Osteoblast (primary cell): ENCODE measurements around the gene AQP1. TPM values are rescaled to one million over a fixed set of nuclear protein-coding genes. Genes with fewer than 3 reads are reported as not detected.

ENCODE experiments used
- DNase-seq: peaks from one replicate; pipeline ENCODE4 v3.0.0; 2011; ENCODE audit warnings: low spot score, mixed read lengths; ENCODE audit not compliant: insufficient read length; ENCODE audit errors: missing footprints
- H2AFZ ChIP-seq: 2 replicates; pipeline ENCODE4 v1.6.0; 2011; ENCODE audit warnings: mild to moderate bottlenecking, low read length
- H3K27ac ChIP-seq: 2 replicates; pipeline ENCODE4 v1.5.1; 2011; ENCODE audit warnings: mild to moderate bottlenecking, low read depth, low read length, moderate library complexity
- H3K27me3 ChIP-seq: 2 replicates; pipeline ENCODE4 v1.6.0; 2012; ENCODE audit warnings: mild to moderate bottlenecking, control low read depth, inconsistent platforms, low read length, moderate library complexity; ENCODE audit not compliant: insufficient read depth
- H3K36me3 ChIP-seq: 2 replicates; pipeline ENCODE4 v1.5.1; 2011; ENCODE audit warnings: mild to moderate bottlenecking, low read length, control low read depth, moderate library complexity; ENCODE audit not compliant: insufficient read depth
- H3K4me1 ChIP-seq: 2 replicates; pipeline ENCODE4 v1.5.1; 2011; ENCODE audit warnings: mild to moderate bottlenecking, low read length, control low read depth, moderate library complexity; ENCODE audit not compliant: insufficient read depth
- H3K4me2 ChIP-seq: 2 replicates; pipeline ENCODE4 v1.6.0; 2011; ENCODE audit warnings: mild to moderate bottlenecking, low read length; ENCODE audit not compliant: insufficient read depth
- H3K4me3 ChIP-seq: fragments of 200-600 bp; sonication (generic); 3 replicates; pipeline ENCODE4 v1.5.1; 2012; ENCODE audit warnings: mild to moderate bottlenecking, low read length, inconsistent platforms; ENCODE audit not compliant: insufficient read depth
- H3K79me2 ChIP-seq: 2 replicates; pipeline ENCODE4 v1.6.0; 2012; ENCODE audit warnings: mild to moderate bottlenecking, low read length, control low read depth, inconsistent platforms; ENCODE audit not compliant: insufficient read depth
- H3K9me3 ChIP-seq: 2 replicates; pipeline ENCODE4 v1.5.1; 2011; ENCODE audit warnings: low read depth, low read length, control low read depth
- H4K20me1 ChIP-seq: 2 replicates; pipeline ENCODE4 v1.6.0; 2012; ENCODE audit warnings: mild to moderate bottlenecking, low read length, control low read depth; ENCODE audit not compliant: insufficient read depth
- total RNA-seq: library from RNA; depleted of rRNA; stranded (reverse); fragments of >200 nt; gene quantifications from 2 replicates; pipeline ENCODE4 v1.2.3, GENCODE V29; 2012
- TF ChIP-seq, protein P1 (sequence below): IDR thresholded peaks from 2 replicates; pipeline ENCODE4 v1.5.1; 2011; ENCODE audit warnings: mild to moderate bottlenecking, low read depth, low read length, moderate library complexity; ENCODE audit errors: extremely low read depth

AQP1 gene
- total RNA-seq, 1 donor, result 0.72 TPM

DNA sequence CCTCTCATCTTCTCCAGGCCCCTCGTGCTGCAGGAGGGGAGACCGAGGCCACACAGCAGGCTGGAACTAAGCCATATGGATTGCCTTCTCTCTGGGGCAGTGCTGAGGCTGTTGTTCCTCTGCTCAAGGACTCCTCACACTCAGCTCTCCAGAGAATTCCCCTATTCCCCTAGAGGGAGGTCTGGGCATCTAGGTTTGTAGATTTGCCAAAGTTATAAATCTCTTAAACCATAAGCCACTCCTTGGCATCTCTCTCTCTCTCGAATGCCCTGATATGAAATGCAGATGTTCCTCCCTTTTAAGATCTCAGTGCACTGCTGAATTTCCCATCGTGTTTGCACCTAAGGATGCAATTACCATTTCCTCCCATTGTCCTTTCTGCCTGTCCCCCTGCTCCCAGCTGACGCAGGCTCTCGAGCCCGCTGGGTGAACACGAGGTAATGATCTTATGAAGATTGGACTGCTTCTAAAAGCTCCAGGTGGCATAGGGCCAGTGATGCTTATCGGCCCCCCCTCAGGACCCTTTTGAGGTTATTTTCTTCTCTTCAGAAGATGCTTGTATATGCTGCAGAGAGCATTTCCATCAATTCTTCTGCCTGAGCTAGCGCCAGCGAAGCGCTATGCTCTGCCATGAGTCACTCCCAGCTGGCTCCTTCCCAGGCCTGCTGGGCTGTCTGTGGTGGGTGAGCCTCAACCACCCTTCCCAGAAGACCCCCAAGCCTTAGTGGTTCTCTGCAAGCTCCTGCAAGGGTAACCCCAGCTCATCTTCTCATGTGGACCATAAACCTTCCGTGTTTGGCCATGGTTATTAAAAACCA is 41.6 kb upstream of the AQP1 start:
- Histone ChIP-seq H3K27ac (no peak overlapping the region), H4K20me1 (no peaks in the 10 kb centered on the region), H2AFZ (no peak overlapping the region), H3K27me3 (no peaks in the 10 kb centered on the region), H3K4me3 (no peak overlapping the region), H3K36me3 (no peaks in the 10 kb centered on the region), H3K79me2 (no peaks in the 10 kb centered on the region), H3K4me2 (no peak overlapping the region), H3K9me3 (no peaks in the 10 kb centered on the region), H3K4me1 (no peaks in the 10 kb centered on the region)
- DNase-seq, result no peak
- TF ChIP-seq, protein P1, sequence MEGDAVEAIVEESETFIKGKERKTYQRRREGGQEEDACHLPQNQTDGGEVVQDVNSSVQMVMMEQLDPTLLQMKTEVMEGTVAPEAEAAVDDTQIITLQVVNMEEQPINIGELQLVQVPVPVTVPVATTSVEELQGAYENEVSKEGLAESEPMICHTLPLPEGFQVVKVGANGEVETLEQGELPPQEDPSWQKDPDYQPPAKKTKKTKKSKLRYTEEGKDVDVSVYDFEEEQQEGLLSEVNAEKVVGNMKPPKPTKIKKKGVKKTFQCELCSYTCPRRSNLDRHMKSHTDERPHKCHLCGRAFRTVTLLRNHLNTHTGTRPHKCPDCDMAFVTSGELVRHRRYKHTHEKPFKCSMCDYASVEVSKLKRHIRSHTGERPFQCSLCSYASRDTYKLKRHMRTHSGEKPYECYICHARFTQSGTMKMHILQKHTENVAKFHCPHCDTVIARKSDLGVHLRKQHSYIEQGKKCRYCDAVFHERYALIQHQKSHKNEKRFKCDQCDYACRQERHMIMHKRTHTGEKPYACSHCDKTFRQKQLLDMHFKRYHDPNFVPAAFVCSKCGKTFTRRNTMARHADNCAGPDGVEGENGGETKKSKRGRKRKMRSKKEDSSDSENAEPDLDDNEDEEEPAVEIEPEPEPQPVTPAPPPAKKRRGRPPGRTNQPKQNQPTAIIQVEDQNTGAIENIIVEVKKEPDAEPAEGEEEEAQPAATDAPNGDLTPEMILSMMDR, result no peak

DNA sequence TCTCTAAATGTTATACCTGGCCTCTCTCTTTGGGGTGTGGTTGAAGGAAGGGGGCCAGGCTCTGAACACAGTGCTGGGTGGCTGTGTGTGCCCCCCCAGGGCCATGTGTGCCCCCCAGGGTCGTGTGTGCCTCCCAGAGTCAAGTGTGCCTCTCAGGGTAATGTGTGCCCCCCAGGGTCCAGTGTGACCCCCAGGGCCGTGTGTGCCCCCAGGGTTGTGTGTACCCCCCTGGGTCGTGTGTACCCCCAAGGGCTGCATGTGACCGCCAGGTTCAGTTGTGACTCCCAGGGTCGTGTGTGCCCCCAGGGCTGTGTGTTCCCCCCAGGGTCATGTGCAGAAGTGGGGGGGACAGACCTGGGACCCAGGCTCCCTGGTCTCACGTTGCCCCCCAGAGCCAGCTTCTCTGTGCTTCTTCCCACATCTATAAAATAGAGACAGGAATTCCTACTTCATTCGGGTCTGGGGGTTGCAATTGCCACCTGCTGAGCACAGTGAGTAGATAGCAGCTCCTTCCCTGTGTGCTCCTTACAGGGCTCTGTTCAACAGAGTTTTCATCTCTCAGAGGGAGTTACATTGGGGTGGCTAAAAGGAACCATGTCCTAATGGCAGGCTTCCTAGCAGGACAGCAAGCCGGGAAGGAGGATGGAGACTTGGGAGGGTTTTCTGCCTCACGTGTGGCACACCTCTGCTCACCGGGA is 40.7 kb upstream of the AQP1 start:
- H3K4me2 ChIP-seq, result no peak overlapping the region
- no peaks in the 10 kb centered on the region for H3K9me3 ChIP-seq
- H3K79me2 ChIP-seq, result no peaks in the 10 kb centered on the region
- H3K4me3 ChIP-seq, result no peak overlapping the region
- H3K36me3 ChIP-seq, result no peaks in the 10 kb centered on the region
- H3K27me3 ChIP-seq, result no peaks in the 10 kb centered on the region
- H4K20me1 ChIP-seq, result no peaks in the 10 kb centered on the region
- DNase-seq, result no peak
- no peak overlapping the region for H2AFZ ChIP-seq
- no peaks in the 10 kb centered on the region for H3K4me1 ChIP-seq
- H3K27ac ChIP-seq, result no peak overlapping the region
- TF ChIP-seq, protein P1, result no peak

DNA sequence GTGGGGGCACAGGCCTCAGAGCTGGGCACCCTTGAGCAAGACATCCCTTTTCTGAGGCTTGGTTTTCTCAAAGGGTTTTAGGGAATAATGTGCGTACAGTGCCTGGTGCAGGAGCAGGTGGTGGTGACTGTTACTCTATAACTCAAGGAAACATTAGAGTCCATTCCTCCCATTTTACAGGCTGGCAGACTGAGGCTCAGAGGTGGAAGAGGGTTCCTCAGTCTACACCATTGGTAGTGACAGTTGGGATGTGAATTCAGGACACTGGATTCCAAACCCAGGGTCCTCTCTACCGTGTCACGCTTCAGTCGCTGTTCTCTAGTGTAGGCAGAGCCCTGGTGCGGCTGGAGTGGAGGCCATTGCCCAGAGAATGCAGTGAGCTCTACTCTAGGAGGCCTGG is 40.0 kb upstream of the AQP1 start:
- Histone ChIP-seq H3K9me3 (no peaks in the 10 kb centered on the region), H3K79me2 (no peaks in the 10 kb centered on the region), H3K36me3 (no peaks in the 10 kb centered on the region), H3K4me1 (no peaks in the 10 kb centered on the region), H3K27me3 (no peaks in the 10 kb centered on the region), H3K27ac (no peak overlapping the region), H4K20me1 (no peaks in the 10 kb centered on the region), H3K4me3 (no peak overlapping the region), H2AFZ (no peak overlapping the region), H3K4me2 (no peak overlapping the region)
- TF ChIP-seq, protein P1, result no peak
- DNase-seq, result no peak

DNA sequence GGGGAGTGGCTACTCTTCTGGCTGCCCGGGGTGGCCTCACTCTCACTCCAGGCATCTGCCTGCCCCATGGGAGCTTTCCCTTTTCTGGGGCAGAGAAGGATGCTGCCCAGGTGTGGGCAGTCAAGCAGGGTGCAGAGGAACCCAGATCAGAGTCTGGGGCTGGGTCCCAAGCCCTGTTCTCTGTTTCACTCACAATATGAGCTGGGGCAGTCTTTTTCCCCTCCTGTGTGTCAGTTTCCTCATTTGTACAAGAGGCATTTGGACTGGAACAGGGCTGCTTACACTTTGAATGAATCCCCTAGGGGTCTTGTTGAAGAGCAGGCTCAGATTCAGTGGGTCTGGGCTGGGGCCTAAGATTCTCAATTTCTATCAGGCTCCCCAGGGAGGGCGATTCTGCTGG is 38.4 kb upstream of the AQP1 start:
- no peaks in the 10 kb centered on the region for H3K36me3 ChIP-seq
- no peak overlapping the region for H3K27ac ChIP-seq
- H2AFZ ChIP-seq, result no peak overlapping the region
- no peaks in the 10 kb centered on the region for H3K79me2 ChIP-seq
- H3K4me2 ChIP-seq, result no peak overlapping the region
- H4K20me1 ChIP-seq, result no peaks in the 10 kb centered on the region
- DNase-seq, result no peak
- H3K4me1 ChIP-seq, result no peaks in the 10 kb centered on the region
- TF ChIP-seq, protein P1, result no peak
- no peak overlapping the region for H3K4me3 ChIP-seq
- H3K27me3 ChIP-seq, result no peaks in the 10 kb centered on the region
- no peaks in the 10 kb centered on the region for H3K9me3 ChIP-seq
